H9 (cell line): Measurements from ENCODE around the gene ZNF765. TPM values are rescaled to one million over a fixed set of nuclear protein-coding genes. Genes with fewer than 3 reads are reported as not detected.

ENCODE experiments used
- DNase-seq: peaks from one replicate; pipeline ENCODE4 v3.0.0-alpha.2; 2017
- H2AFZ ChIP-seq: one replicate; pipeline ENCODE4 v1.6.1; 2013; ENCODE audit warnings: mild to moderate bottlenecking, low read length, control low read depth, moderate library complexity
- H2AK5ac ChIP-seq: 2 replicates; pipeline ENCODE4 v1.6.1; 2013; ENCODE audit warnings: low read length, control low read depth, mixed read lengths; ENCODE audit not compliant: insufficient read length
- H2BK120ac ChIP-seq: one replicate; pipeline ENCODE4 v1.6.1; 2013; ENCODE audit warnings: low read depth, mild to moderate bottlenecking, low read length, control low read depth, inconsistent platforms; ENCODE audit not compliant: poor library complexity, severe bottlenecking
- H2BK12ac ChIP-seq: 2 replicates; pipeline ENCODE4 v1.6.1; 2013; ENCODE audit warnings: low read length, control low read depth, mixed read lengths, low read depth; ENCODE audit not compliant: insufficient read length
- H2BK15ac ChIP-seq: 2 replicates; pipeline ENCODE4 v1.6.1; 2013; ENCODE audit warnings: low read depth, low read length, control low read depth
- H2BK20ac ChIP-seq: one replicate; pipeline ENCODE4 v1.6.1; 2013; ENCODE audit warnings: low read depth, mild to moderate bottlenecking, low read length, control low read depth, inconsistent platforms; ENCODE audit not compliant: poor library complexity, severe bottlenecking
- H2BK5ac ChIP-seq: 2 replicates; pipeline ENCODE4 v1.6.1; 2013; ENCODE audit warnings: low read length, control low read depth, mixed read lengths; ENCODE audit not compliant: insufficient read length
- H3K14ac ChIP-seq: 2 replicates; pipeline ENCODE4 v1.6.1; 2013; ENCODE audit warnings: low read length, control low read depth; ENCODE audit not compliant: insufficient read depth
- H3K18ac ChIP-seq: 2 replicates; pipeline ENCODE4 v1.6.1; 2013; ENCODE audit warnings: low read depth, mild to moderate bottlenecking, mixed read lengths, low read length, control low read depth; ENCODE audit not compliant: insufficient read length
- H3K23ac ChIP-seq: 2 replicates; pipeline ENCODE4 v1.6.1; 2013; ENCODE audit warnings: low read length, control low read depth, mixed read lengths, low read depth; ENCODE audit not compliant: insufficient read length
- H3K23me2 ChIP-seq: 2 replicates; pipeline ENCODE4 v1.6.1; 2013; ENCODE audit warnings: low read depth, mild to moderate bottlenecking, mixed read lengths, low read length, control low read depth; ENCODE audit not compliant: insufficient read length, poor library complexity, severe bottlenecking
- H3K27ac ChIP-seq: 2 replicates; pipeline ENCODE4 v1.5.1; 2013; ENCODE audit warnings: low read length, control low read depth, mixed read lengths, low read depth; ENCODE audit not compliant: insufficient read length
- H3K27me3 ChIP-seq: 2 replicates; pipeline ENCODE4 v1.6.1; 2013; ENCODE audit warnings: low read length, control low read depth, inconsistent platforms; ENCODE audit not compliant: insufficient read depth
- H3K4ac ChIP-seq: 2 replicates; pipeline ENCODE4 v1.6.1; 2013; ENCODE audit warnings: low read depth, mild to moderate bottlenecking, control low read depth, inconsistent platforms, low read length, moderate library complexity
- H3K4me1 ChIP-seq: 2 replicates; pipeline ENCODE4 v1.6.1; 2013; ENCODE audit warnings: low read length, control low read depth, inconsistent platforms; ENCODE audit not compliant: insufficient read depth
- H3K4me2 ChIP-seq: 2 replicates; pipeline ENCODE4 v1.6.1; 2013; ENCODE audit warnings: low read length, control low read depth, mixed read lengths; ENCODE audit not compliant: insufficient read length, insufficient read depth
- H3K56ac ChIP-seq: 2 replicates; pipeline ENCODE4 v1.6.1; 2013; ENCODE audit warnings: low read depth, mild to moderate bottlenecking, mixed read lengths, low read length, control low read depth; ENCODE audit not compliant: insufficient read length
- H3K79me1 ChIP-seq: 2 replicates; pipeline ENCODE4 v1.6.1; 2013; ENCODE audit warnings: low read depth, mild to moderate bottlenecking, moderate library complexity, low read length, control low read depth, inconsistent platforms; ENCODE audit not compliant: insufficient read depth, poor library complexity, severe bottlenecking
- H3K79me2 ChIP-seq: 2 replicates; pipeline ENCODE4 v1.6.1; 2013; ENCODE audit warnings: low read length, control low read depth, inconsistent platforms; ENCODE audit not compliant: insufficient read depth
- H3K9ac ChIP-seq: 2 replicates; pipeline ENCODE4 v1.6.1; 2013; ENCODE audit warnings: low read length, control low read depth, mixed read lengths; ENCODE audit not compliant: insufficient read length; ENCODE audit errors: extremely low read depth
- H3K9me3 ChIP-seq: one replicate; pipeline ENCODE4 v1.6.1; 2013; ENCODE audit warnings: low read depth, low read length, inconsistent platforms; ENCODE audit not compliant: control insufficient read depth
- H3T11ph ChIP-seq: one replicate; pipeline ENCODE4 v1.6.1; 2013; ENCODE audit warnings: mild to moderate bottlenecking, low read length, control low read depth, inconsistent platforms
- H4K20me1 ChIP-seq: one replicate; pipeline ENCODE4 v1.6.1; 2013; ENCODE audit not compliant: control insufficient read depth, insufficient read length, insufficient read depth
- H4K5ac ChIP-seq: 2 replicates; pipeline ENCODE4 v1.6.1; 2013; ENCODE audit warnings: low read depth, mild to moderate bottlenecking, mixed read lengths, low read length, control low read depth; ENCODE audit not compliant: insufficient read length
- H4K8ac ChIP-seq: replicated peaks from 2 replicates; pipeline ENCODE4 v1.6.1; 2013; ENCODE audit warnings: low read length, control low read depth, mixed read lengths, low read depth; ENCODE audit not compliant: insufficient read length
- H4K91ac ChIP-seq: 2 replicates; pipeline ENCODE4 v1.6.1; 2013; ENCODE audit warnings: low read depth, mild to moderate bottlenecking, moderate library complexity, mixed read lengths, low read length, control low read depth; ENCODE audit not compliant: insufficient read length
- H3K27ac Mint-ChIP-seq, 3 experiments: 2 replicates in 2 of 3; 3 replicates in 1 of 3; pipeline ENCODE4 v1.8.0; 2020 to 2021; ENCODE audit warnings: mixed read lengths in 3 of 3, mild to moderate bottlenecking in 1 of 3, moderate library complexity in 1 of 3
- H3K27me3 Mint-ChIP-seq: 2 replicates; pipeline ENCODE4 v1.8.0; 2021; ENCODE audit warnings: low read depth, mild to moderate bottlenecking, moderate library complexity, mixed read lengths
- H3K36me3 Mint-ChIP-seq, 3 experiments: 2 replicates in 2 of 3; 3 replicates in 1 of 3; pipeline ENCODE4 v1.8.0; 2020 to 2021; ENCODE audit warnings: low read depth in 3 of 3, mixed read lengths in 3 of 3; ENCODE audit not compliant: insufficient read depth in 1 of 3
- H3K4me1 Mint-ChIP-seq, 2 experiments: 2 replicates each; pipeline ENCODE4 v1.8.0; 2020; ENCODE audit warnings: mixed read lengths in 2 of 2
- H3K4me3 Mint-ChIP-seq, 2 experiments: 2 replicates in 1 of 2; 3 replicates in 1 of 2; pipeline ENCODE4 v1.8.0; 2020 to 2021; ENCODE audit warnings: mild to moderate bottlenecking in 2 of 2, mixed read lengths in 2 of 2, moderate library complexity in 1 of 2
- H3K9me3 Mint-ChIP-seq, 2 experiments: 2 replicates in 1 of 2; 3 replicates in 1 of 2; pipeline ENCODE4 v1.8.0; 2020; ENCODE audit warnings: mild to moderate bottlenecking in 2 of 2, mixed read lengths in 2 of 2, moderate library complexity in 1 of 2
- CTCF ChIP-seq: fragments of 200-600 bp; sonication (generic); conservative IDR thresholded peaks from 3 replicates; pipeline ENCODE4 v1.8.0; 2021; ENCODE audit warnings: antibody characterized with exemption, mild to moderate bottlenecking
- WGBS: extraction: QIAGEN DNeasy Blood & Tissue Kit; methylation state at CpG from one replicate; pipeline ENCODE4 v1.1.7; 2013; ENCODE audit warnings: missing lambda C conversion rate, low lambda C conversion rate, mixed read lengths; ENCODE audit not compliant: insufficient read length; ENCODE audit errors: extremely low coverage; 5-methylcytosine and 5-hydroxymethylcytosine counted together
- total RNA-seq: library from RNA; stranded (reverse); gene quantifications from 2 replicates; pipeline ENCODE4 v1.2.1, GENCODE V29; 2021

Gene ZNF765
- total RNA-seq, 1 experiment from 2014 or later = 20.4 TPM

GRCh38 chr19:53461866-53462265 lies 66.9 kb downstream of the ZNF765 start:
- Mint-ChIP-seq H3K27ac (no peak overlapping the region), H3K36me3 (peaks cover 20 to 24% (median 22%) of the 10 kb centered on the region in 3 experiments), H3K4me1 (peaks cover 35 to 37% of the 10 kb centered on the region in 2 experiments), H3K9me3 (peaks cover 24% of the 10 kb centered on the region in 2 experiments), H3K4me3 (no peak overlapping the region), H3K27me3 (no peaks in the 10 kb centered on the region; the same call in 1 of the 2 replicates)
- H3K9me3 ChIP-seq = peaks cover 7% of the 10 kb centered on the region
- H3K4me1 ChIP-seq = no peaks in the 10 kb centered on the region; the same call in 1 of the 2 replicates
- H2BK12ac ChIP-seq = no peak overlapping the region
- no peak overlapping the region for H3K23ac ChIP-seq
- H2BK120ac ChIP-seq = no peak overlapping the region
- H3K18ac ChIP-seq = no peak overlapping the region
- H4K91ac ChIP-seq = no peak overlapping the region
- no peak overlapping the region for H3K4me2 ChIP-seq
- H3K4ac ChIP-seq = no peak overlapping the region
- H3K27me3 ChIP-seq = no peaks in the 10 kb centered on the region
- H2BK5ac ChIP-seq = no peak overlapping the region
- no peak overlapping the region for H4K8ac ChIP-seq
- H2BK15ac ChIP-seq = no peak overlapping the region
- no peak overlapping the region for H2BK20ac ChIP-seq
- H2AFZ ChIP-seq = no peak overlapping the region
- no peak overlapping the region for H2AK5ac ChIP-seq
- H4K20me1 ChIP-seq = no peaks in the 10 kb centered on the region
- no peak overlapping the region for H3K56ac ChIP-seq
- H3K27ac ChIP-seq = no peak overlapping the region
- peaks cover 3% of the 10 kb centered on the region for H3K23me2 ChIP-seq
- no peak for DNase-seq
- no peak for TF ChIP-seq CTCF
- H3K79me2 ChIP-seq = no peaks in the 10 kb centered on the region
- no peak overlapping the region for H3T11ph ChIP-seq
- H3K79me1 ChIP-seq = no peaks in the 10 kb centered on the region
- H3K14ac ChIP-seq = no peak overlapping the region
- no peak overlapping the region for H3K9ac ChIP-seq
- WGBS = no CpG with 5 or more reads among the region's 6 CpGs
- H4K5ac ChIP-seq = no peak overlapping the region
